Measurements from ENCODE around the gene KCND3.

Gene KCND3

DNA sequence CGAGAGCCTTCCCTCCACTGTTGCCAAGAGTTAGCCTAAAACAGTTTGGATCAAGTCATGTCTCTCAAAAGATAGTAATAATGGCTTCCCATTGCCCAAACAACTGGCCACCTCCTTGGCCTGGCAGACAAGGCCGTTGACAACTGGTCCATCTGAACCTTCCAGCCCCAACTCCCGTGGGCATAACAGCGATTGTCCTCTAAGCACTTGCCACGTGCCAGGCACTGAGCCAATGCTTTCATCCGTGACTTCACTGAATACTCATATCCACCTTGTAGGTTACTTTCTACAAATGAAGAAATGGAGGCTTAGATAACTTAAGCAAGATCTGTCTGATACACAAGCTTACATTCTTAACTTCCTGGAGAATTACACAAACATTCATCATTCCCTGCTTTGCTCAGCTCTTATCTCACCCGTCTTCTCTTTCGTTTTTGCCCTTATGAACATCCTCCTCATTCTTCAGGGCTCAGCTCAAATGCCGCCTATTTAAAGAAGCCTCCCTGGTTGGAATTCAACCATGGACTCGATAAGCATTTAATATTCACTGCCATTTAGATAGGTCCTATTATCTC is 106.4 kb downstream of the KCND3 start:
- no peak for DNase-seq (ENCODE audit: low read depth, low spot score)

DNA sequence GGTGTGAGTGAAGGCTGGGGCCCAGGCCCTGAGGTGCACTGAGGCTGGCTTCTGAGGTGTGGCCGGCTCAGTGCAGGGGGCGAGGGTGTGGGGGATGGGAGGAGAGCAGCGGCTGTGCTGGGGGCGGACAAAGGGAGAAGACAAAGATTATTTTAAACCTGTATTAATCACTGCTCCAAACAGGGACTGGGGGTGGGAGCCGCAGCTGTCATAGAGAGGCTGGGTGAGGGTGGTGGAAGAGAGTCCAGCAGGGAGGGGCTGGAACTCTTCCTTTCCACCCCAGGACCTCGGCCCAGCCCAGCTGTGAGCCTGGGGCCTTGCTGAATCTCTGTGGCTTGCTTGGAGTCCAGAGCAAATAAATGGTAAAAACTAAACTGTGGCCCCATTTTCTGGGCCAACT is 106.9 kb downstream of the KCND3 start:
- DNase-seq (ENCODE audit: low read depth, low spot score) = no peak

DNA sequence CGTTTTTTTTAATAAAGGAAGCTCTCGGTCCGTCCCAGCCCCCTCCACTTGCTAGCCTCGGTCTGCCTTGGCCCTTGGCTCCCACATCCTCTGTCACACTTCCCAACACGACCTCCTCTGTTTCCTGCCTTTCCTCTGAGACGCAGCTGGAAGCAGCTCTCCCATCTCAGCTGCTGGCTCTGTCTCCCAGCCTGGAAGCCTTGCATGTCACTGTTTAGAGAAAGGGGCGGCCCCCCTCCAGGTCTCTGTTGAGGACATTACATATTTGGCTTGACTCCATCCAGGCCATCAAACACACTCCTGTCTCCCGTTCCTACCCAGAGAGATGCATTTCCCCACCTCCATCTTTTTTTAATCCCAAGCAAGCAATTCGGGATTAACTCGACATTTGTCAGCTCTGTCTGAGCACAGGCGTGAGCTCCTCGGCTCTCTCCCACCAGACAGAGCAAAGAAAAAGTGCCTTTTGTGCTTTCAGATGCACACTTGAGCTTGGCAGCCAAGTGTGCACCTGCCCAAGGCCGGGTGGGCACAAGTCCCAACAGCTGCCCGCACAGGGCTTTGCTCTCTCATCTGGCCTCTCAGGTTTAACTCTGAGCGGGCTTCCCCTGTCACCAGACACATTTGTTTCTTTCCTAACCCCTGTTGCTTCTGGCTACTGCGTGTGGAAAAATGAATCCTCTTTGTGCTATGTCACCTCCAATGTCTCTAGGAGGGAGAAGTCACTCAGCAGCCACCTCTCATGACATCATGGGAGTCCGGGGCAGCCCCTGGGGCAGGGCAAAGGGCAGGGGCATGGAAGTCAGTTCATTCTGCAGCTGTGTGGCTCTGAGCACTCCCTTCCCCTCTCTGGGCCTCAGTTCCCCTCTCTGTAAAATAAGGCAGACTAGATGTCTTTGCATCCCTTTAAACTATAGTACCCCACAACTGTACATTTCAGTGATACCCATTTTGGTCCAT is 108.3 kb downstream of the KCND3 start:
- no peak for DNase-seq (ENCODE audit: low read depth, low spot score)

DNA sequence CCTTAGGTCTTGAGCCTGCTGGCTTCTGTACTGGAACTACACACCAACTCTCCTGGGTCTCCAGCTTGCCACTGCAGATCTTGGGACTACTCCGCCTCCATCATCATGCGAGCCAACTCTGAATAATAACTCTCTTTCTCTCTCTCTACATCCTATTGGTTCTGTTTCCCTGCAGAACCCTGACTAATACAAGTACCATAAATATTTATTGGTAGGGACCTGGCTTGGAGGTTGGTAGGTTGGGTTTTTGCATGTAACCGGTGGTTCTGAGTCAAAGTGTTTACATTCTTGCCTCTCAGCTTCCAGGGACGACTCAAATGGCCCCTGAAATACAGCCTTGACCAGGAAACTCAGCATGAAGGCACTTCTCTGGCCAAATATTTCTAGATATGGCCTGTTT is 110.4 kb downstream of the KCND3 start:
- no peak for DNase-seq (ENCODE audit: low read depth, low spot score)

DNA sequence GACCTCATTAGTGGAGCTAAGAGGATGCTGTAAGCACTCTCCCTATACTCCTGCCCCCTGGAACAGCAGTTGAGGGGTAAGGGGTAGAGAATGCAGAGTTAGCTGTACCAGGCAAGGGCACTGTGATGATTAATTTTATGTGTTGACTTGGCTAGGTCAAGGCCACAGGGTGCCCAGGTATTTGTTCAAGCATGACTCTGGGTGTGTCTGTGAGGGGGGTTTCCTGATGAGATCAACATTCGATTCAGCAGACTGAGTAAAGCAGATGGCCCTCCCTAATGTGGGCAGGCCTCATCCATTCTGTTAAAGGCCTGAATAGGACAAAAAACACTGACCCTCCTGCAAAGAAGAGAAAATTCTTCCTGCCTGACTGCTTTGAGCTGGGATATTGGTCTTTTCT is 110.8 kb downstream of the KCND3 start:
- no peak for DNase-seq (ENCODE audit: low read depth, low spot score)

DNA sequence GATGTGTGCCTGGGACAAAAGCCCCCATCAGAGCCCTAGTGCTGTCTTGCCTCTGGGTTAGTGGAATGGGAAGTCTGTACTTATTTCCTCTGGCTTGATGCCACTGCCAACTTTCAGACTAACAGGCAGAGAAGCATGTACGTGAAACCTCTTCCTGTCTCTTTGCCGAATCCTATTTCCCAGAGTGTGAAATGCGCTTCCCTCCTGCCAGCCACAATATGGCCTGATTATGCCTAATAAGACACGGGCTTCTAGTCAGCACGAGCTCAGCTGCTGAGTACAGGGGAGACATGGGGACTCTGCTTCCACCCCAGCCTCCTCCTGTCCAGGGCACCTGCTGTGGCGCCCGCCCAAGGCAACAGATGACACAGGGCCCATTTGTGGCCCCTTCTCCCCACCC is 111.4 kb downstream of the KCND3 start:
- no peak for DNase-seq (ENCODE audit: low read depth, low spot score)

DNA sequence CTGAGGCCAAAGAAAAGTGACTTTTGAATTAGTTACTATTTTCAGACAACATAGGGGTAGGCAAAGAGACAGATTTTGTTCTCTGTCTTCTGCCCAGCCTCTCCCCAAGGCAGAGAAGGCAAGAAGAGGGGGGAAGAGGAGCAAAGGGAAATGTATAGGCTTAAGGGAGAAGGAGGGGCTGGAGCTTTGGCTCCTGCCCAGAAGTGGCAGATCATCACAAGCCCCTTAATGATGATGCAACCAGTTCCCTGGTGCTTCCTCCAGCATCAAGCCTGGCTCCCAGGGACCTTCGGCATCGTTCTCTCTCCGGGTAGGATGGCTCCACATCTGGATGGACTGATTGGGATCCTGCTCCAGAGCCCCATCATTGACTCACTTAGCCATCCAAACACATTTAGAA is 112.8 kb downstream of the KCND3 start:
- DNase-seq (ENCODE audit: low read depth, low spot score) = no peak

DNA sequence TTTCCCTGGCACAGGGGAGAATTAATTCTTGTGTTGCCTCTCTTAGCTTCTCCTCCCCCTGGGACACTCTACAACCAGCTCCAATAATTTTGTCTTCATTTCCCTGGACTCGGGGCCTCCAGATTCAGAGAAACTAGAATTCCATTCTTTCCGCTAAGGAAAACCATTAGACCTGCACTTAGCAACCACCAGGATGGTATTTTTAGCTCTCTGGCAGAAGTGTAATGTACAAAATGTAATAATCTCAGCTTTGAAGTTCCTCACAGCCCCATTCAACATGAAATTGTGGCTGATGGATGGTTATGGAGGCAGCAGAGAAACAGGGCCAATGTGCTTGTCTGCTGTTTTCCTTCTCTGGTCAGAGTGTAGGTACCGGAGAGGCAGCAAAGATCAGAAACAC is 113.8 kb downstream of the KCND3 start:
- no peak for DNase-seq (ENCODE audit: low read depth, low spot score)

DNA sequence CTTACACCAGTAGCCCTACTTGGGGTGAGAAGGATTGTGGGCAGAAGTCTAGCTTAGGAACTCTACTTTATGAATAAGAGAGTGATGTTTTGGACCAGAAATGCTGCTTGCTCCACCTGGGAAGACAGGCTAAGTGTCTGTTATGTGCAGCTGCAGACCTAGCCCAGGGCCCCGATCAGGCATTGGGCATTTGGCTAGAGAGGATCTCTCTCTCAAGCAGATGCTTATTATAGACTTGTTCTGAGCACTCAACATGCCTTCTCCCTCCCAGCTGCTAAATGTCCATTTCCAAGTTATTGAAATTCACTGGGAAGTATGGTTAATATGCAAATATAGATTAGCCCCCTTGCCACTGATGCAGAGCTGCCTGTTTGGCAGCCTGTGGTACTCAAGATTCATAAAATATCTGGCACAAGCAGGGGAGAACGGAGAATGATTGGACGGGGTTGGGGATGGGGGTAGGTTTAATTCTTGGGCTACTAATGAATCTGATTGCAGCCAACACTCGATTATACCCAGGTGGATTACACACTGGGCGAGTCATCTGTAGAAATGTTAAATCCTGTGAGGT is 115.9 kb downstream of the KCND3 start:
- DNase-seq (ENCODE audit: low read depth, low spot score) = no peak

DNA sequence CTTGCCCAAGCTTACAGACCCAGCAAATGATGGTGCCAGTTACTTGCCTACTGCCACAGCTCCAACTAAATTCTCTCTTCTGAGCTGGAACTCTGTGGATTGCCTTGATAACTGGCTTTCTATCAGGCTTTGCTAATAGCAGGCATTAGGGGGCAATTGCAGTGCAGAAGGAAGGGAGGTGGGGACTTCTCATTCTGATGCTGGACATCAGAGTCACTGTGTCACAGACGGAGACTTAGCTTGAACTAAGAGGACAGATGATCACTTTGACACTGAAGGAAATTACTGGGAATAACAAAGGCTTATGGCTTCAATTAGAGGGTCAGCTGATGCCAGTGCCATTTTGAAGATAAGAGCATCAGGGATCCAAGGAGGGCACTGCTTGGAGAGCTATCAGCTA is 119.3 kb downstream of the KCND3 start:
- no peak for DNase-seq (ENCODE audit: low read depth, low spot score)

DNA sequence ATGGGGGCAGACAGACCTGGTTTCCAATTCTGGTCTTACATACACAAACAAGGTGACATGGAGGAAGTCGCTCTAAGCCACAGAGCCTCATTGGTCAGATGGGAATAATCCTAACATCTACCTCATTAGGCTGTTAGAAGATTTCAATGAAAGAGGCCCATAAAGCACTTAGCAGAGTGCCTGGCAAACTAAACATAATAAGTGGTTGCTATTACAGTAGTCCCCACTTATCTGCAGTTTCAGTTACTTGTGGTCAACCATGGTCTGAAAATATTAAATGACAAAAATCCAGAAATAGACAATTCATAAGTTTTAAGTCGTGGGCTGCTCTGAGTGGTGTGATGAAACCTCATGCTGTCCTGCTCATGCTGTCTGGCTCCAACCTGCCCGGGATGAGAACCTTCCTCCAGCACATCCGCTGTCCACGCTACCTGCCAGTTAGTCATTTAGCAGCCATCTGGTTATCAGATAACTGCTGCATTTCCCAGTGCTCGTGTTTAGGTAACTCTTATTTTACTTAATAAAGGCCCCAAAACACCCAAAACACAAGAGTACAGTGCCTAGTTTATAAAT is 121.5 kb downstream of the KCND3 start:
- no peak for DNase-seq (ENCODE audit: low read depth, low spot score)

DNA sequence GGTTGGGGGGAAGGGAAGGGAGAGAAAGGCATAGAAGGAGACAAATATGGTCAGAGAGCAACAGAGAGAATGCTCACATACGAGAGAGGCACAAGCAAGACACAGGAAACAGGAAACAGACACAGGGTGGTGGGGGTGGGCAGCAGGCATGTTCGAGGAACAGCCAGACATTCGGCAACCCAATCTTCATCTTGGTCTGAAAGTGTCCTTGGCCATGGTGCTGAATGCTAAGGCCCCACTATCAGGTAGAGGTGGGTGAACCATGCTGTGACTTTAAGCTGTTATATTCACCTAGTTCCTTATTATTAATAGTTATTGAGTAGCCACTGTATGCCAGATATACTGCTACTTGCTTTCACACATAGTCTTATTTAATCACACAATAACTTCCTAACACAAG is 124.6 kb downstream of the KCND3 start:
- no peak for DNase-seq (ENCODE audit: low read depth, low spot score)

DNA sequence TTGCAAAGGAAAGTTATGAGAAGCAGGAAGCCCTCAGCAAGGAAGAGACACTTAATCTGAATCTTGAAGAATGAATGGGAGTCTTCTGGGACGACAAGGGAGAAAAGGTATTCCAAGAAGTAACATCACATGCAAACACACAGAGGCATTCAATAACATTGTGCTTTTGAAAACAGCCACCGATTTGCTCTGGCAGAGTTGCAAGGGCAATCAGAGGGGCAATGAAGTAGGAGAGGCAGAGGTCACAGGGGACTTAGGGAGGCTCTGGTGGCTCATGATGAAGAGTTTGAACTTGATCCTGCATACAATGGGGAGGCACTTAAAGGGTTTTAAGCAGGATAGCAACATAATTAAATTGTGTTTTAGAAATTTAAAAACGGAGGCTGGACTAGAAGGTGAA is 126.1 kb downstream of the KCND3 start:
- DNase-seq (ENCODE audit: low read depth, low spot score) = no peak

DNA sequence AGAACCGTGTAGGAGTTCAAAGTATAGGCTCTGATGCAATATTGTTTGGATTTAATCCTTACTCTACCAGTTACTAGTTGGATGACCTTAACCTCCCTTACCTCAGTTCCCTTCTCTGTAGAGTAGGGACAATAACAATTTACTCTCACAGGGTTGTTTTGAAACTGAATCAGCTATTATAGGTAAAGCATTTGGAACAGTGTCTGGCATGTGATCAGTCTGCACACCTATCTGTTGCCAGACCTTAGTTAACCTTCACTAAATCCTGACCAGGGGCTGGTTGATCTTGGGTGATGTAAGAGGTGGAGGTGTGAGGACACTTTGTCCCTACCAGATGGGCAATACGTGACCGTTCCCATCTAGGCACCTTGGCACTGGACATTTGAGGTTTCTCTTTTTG is 126.9 kb downstream of the KCND3 start:
- no peak for DNase-seq (ENCODE audit: low read depth, low spot score)

DNA sequence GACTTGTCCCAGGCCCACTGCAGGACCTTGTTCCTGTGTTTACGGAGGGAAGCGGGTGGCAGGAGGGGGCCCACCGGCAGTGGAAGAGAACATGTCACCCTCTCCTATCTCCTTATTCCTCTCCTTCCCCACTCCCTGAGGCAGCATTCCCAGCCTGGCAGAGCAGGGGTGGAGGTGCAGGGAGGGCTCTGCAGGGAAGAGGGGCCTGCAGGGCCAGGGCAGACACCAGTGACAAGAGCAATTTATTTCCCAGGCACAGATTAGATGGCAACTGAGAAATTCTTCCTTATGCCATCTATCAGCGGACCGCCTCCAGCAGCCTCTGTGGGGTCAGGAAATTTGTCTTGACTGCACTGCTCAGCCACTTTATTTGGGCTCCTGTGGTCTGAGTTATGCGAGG is 127.9 kb downstream of the KCND3 start:
- peak; percentile 8 for DNase-seq (ENCODE audit: low read depth, low spot score)

DNA sequence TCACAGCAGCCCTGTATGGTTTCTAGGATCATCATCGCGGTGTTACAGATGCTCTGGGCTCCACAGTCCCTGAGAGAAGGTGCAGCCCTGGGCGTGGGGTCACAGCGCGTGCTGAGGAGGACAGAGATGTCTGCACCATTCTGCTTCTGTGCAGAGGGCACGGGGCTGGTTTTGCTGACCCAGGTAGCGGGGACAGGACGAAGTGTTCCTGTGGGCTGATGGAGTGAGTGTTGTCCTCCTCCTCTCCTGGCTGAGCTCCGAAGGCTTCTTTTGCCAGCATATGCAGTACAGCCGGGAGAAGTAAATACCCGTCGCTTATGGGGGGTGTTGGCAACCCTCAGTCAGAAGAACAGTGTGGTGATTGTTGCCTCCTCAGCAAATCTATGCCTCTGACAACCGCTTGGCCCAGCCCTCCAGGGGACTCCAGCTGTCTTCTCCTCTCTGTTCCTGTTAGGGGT is 132.2 kb downstream of the KCND3 start:
- no peak for DNase-seq (ENCODE audit: low read depth, low spot score)

DNA sequence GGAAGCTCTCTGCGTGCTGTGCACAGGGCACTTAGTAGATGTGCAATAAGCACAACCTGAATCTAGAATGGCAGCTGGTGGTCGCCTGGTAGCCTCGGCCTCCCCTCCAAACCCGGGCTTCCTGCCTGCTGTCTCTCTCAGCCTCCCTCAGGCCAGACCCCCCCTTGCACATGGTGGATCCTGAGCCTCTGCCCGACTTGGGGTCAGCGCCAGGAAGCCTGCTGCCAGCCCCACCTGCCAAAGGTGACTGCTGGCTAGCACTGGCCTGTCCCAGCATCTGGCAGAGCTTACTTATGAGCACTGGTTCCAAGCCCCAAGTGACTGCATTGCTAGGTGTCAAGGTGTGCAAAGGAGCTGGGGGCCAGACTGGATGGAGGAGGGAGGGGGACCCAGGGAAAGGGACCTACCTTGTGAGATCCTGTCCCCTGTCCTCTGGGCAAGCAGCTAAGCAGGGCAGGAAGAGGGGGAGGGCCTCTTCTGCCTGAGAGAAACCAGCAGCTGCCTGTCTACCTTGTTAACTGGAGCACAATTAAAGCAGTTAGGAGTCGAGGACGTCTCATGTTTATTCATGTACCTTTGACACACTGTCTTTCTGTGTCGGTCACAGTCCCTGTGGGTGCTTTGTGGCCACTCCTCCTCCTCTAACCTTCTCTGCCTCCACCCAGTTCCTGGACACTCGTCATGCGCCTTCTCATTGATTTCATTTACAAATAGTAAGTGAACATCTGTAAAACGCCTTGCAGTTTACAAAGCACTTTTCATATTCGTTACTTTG is 132.9 kb downstream of the KCND3 start:
- peak; percentile 15 for DNase-seq (ENCODE audit: low read depth, low spot score)

DNA sequence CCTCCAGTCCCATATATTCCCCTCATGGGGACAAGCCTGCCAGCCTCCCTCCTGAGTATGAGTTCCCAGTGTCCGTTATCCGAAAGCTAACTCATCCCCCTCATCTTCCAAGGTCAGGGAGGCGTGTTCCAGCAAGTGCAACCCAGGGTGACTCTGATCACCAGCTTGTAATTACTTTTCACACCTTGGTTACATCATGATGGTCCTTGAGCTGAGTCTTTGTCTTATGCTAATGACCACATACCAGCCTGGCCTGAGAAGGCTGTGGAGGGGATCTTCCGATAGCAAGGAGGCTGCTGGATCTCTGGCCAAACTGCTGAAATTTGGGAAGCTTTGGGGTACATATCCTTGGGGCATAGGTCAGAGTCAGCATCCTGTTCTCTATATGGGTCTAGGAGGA is 134.2 kb downstream of the KCND3 start:
- DNase-seq (ENCODE audit: low read depth, low spot score) = peak; percentile 8

DNA sequence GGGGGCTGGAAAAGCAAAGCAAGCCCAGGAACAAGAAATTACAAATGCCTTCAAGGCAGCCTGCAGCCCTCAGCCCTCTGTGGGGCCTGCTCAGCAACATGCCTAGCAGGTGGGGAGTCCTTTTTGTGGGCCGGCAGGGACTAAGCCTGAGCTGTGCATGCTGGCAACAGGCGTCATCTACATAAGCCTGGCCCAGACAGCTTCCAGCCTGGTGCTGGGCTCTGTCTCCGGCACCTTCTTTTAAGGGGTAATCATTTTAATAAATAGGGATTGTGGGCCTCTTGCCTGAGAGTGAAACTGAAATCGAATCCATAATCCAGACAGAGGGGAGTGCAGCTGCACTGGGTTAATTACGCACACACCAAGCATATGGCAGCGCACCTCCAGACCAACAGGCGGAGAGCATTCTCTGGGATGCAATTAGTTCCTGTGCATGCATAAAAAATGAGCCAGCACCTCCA is 137.2 kb downstream of the KCND3 start:
- peak; percentile 62 for DNase-seq (ENCODE audit: low read depth, low spot score)

DNA sequence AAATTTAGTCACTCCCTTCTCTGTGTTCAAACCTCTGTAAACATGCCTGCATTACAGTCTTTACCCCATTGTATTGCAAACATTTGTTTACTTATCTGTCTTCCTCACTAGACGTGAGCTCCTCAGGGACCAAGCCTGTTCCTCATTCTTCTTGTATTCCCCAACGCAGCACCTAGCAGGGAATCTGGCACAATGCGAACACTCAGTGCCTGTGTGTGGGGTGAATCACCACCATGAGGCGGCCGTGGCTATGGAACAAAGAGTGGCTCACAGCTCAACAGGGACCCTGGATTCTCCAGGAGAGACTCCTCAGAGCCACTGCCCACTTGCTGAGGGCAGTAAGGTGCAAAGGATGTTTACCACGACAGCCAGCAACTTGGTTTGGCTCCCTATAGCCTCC is 137.9 kb downstream of the KCND3 start:
- DNase-seq (ENCODE audit: low read depth, low spot score) = peak; percentile 16

DNA sequence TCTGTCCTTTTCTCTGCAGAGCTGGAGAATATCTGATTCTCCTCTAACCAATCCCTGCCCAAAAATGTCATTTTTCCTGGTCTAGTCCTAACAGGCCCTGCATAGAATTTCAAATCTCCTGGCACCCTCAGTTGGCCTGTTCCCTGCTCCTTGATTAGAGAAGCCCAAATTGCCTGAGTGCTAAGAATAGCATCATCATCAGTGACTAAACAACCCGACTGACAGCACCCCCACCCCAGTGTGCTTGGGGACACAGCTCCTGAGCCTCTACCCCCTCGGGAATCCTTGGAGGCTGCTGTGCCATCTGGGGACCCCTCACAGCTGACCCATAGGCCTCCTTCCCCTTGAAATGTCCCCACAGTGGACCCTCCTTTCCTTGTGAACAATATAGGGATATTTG is 139.4 kb downstream of the KCND3 start:
- no peak for DNase-seq (ENCODE audit: low read depth, low spot score)
